Thoracic aorta (tissue), 2 donors: ENCODE results near the gene PLXDC2. TPM values are rescaled to one million over a fixed set of nuclear protein-coding genes. Genes with fewer than 3 reads are reported as not detected.

Source experiments
- ATAC-seq: fragments of 150-250 bp; one replicate; pipeline ENCODE4 v1.8.0; 2017; ENCODE audit warnings: low read depth; ENCODE audit not compliant: insufficient number of reproducible peaks, low FRiP score
- DNase-seq: peaks from one replicate; pipeline ENCODE4 v3.0.0-alpha.2; 2020; ENCODE audit warnings: low spot score
- H3K27ac ChIP-seq, 2 donors: fragments of 200-600 bp; sonication (generic); 1 replicate in 1 of 2; 2 replicates in 1 of 2; pipeline ENCODE4 v1.5.1; 2016; ENCODE audit warnings: mild to moderate bottlenecking in 2 of 2, moderate library complexity in 2 of 2
- H3K27me3 ChIP-seq: fragments of 200-600 bp; sonication (generic); replicated peaks from 2 replicates; pipeline ENCODE4 v1.6.0; 2016; ENCODE audit warnings: mild to moderate bottlenecking; ENCODE audit not compliant: insufficient read depth
- H3K36me3 ChIP-seq: fragments of 200-600 bp; sonication (generic); one replicate; pipeline ENCODE4 v1.5.1; 2016
- H3K4me1 ChIP-seq, 2 donors: fragments of 200-600 bp; sonication (generic); 1 replicate in 1 of 2; 2 replicates in 1 of 2; pipeline versions ENCODE4 v1.5.1 to v1.6.0; 2016; ENCODE audit warnings: low read depth in 2 of 2, mild to moderate bottlenecking in 1 of 2; ENCODE audit not compliant: control insufficient read depth in 1 of 2
- H3K4me3 ChIP-seq: fragments of 200-600 bp; sonication (generic); 2 replicates; pipeline ENCODE4 v1.5.1; 2016; ENCODE audit warnings: mild to moderate bottlenecking
- H3K9me3 ChIP-seq: fragments of 200-600 bp; sonication (generic); 2 replicates; pipeline ENCODE4 v1.5.1; 2016
- total RNA-seq, 2 donors: library from RNA; depleted of rRNA; stranded (reverse); fragments of >200 nt; gene quantifications; one replicate each; pipeline versions ENCODE4 v1.1.0 to v1.2.3, GENCODE V29; 2016
- TF ChIP-seq, protein P1 (sequence below): fragments of 200-600 bp; sonication (generic); IDR thresholded peaks from one replicate; pipeline ENCODE4 v1.5.1; 2019; ENCODE audit warnings: antibody characterized with exemption

The PLXDC2 gene
- total RNA-seq, 2 donors from 2014 or later = 105 to 155 TPM

GRCh38 chr10:19777806-19778205 is 38.4 kb upstream of the PLXDC2 start:
- Histone ChIP-seq H3K27ac (no peak overlapping the region), H3K4me1 (no peaks in the 10 kb centered on the region), H3K4me3 (no peak overlapping the region), H3K9me3 (no peaks in the 10 kb centered on the region), H3K36me3 (no peaks in the 10 kb centered on the region), H3K27me3 (no peaks in the 10 kb centered on the region)
- ATAC-seq (no peak), DNase-seq (no peak)
- TF ChIP-seq, protein P1, sequence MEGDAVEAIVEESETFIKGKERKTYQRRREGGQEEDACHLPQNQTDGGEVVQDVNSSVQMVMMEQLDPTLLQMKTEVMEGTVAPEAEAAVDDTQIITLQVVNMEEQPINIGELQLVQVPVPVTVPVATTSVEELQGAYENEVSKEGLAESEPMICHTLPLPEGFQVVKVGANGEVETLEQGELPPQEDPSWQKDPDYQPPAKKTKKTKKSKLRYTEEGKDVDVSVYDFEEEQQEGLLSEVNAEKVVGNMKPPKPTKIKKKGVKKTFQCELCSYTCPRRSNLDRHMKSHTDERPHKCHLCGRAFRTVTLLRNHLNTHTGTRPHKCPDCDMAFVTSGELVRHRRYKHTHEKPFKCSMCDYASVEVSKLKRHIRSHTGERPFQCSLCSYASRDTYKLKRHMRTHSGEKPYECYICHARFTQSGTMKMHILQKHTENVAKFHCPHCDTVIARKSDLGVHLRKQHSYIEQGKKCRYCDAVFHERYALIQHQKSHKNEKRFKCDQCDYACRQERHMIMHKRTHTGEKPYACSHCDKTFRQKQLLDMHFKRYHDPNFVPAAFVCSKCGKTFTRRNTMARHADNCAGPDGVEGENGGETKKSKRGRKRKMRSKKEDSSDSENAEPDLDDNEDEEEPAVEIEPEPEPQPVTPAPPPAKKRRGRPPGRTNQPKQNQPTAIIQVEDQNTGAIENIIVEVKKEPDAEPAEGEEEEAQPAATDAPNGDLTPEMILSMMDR = no peak

GRCh38 chr10:19778996-19779395 is 37.2 kb upstream of the PLXDC2 start:
- no peaks in the 10 kb centered on the region for H3K36me3 ChIP-seq
- H3K4me1 ChIP-seq = no peaks in the 10 kb centered on the region
- no peak overlapping the region for H3K4me3 ChIP-seq
- TF ChIP-seq, protein P1 = no peak
- no peak overlapping the region for H3K27ac ChIP-seq
- H3K27me3 ChIP-seq = no peaks in the 10 kb centered on the region
- ATAC-seq (no peak), DNase-seq (no peak)
- H3K9me3 ChIP-seq = no peaks in the 10 kb centered on the region

- TF ChIP-seq, protein P1 = no peak
Observed at GRCh38 chr10:19782430-19783089, 33.7 kb upstream of the PLXDC2 start.

GRCh38 chr10:19783721-19784120 is 32.5 kb upstream of the PLXDC2 start:
- Histone ChIP-seq H3K27ac (no peak overlapping the region), H3K9me3 (no peaks in the 10 kb centered on the region), H3K27me3 (no peaks in the 10 kb centered on the region), H3K36me3 (no peaks in the 10 kb centered on the region), H3K4me3 (no peak overlapping the region), H3K4me1 (no peaks in the 10 kb centered on the region)
- no peak for ATAC-seq
- DNase-seq = no peak
- TF ChIP-seq, protein P1 = no peak

More at GRCh38 chr10:19782430-19783089, 33.7 kb upstream of the PLXDC2 start:
- H3K36me3 ChIP-seq = no peaks in the 10 kb centered on the region
- H3K4me3 ChIP-seq = no peak overlapping the region
- DNase-seq (no peak), ATAC-seq (no peak)
- no peak overlapping the region for H3K27ac ChIP-seq
- H3K27me3 ChIP-seq = no peaks in the 10 kb centered on the region
- no peaks in the 10 kb centered on the region for H3K4me1 ChIP-seq
- H3K9me3 ChIP-seq = no peaks in the 10 kb centered on the region

DNA sequence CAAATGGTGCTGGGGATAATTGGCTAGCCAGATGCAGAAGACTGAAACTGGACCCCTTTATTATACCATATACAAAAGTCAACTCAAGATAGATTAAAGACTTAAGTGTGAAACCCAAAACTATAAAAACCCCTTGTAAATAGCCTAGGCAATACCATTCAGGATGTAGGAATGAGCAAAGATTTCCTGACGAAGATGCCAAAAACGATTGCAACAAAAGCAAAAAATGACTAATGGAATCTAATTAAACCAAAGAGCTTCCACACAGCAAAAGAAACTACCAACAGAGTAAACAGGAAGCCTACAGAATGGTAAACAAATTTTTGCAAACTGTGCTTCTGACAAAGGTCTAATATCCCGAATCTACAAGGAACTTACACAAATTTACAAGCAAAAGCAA is 30.9 kb upstream of the PLXDC2 start:
- Histone ChIP-seq H3K9me3 (no peaks in the 10 kb centered on the region), H3K27me3 (no peaks in the 10 kb centered on the region), H3K4me3 (no peak overlapping the region), H3K36me3 (no peaks in the 10 kb centered on the region), H3K4me1 (peaks cover 0 to 3% of the 10 kb centered on the region in 2 donors), H3K27ac (no peak overlapping the region)
- no peak for DNase-seq
- TF ChIP-seq, protein P1 = no peak
- no peak for ATAC-seq
